SK-N-SH treated with all-trans-retinoic acid at 6 μM for 48 hours (cell line): ENCODE results near the gene TXNDC5.

Experiments used
- ATAC-seq: fragments of 200-7000 bp; cut with Tn5 transposase; 3 replicates; pipeline ENCODE4 v1.9.1; 2020; ENCODE audit warnings: mild to moderate bottlenecking, moderate library complexity
- ARNTL ChIP-seq: fragments of 450-650 bp; formaldehyde crosslinking; IDR thresholded peaks from 2 replicates; pipeline ENCODE4 v1.5.0; 2020; ENCODE audit warnings: low read depth, mild to moderate bottlenecking, moderate library complexity, borderline replicate concordance
- CREB5 ChIP-seq: fragments of 250-450 bp; sonication (Bioruptor Pico); IDR thresholded peaks from 2 replicates; pipeline ENCODE4 v1.5.1; 2020; ENCODE audit warnings: low read depth, mild to moderate bottlenecking, moderate library complexity
- CSDC2 ChIP-seq: fragments of 250-450 bp; sonication (Bioruptor Pico); IDR thresholded peaks from 2 replicates; pipeline ENCODE4 v1.5.0; 2020; ENCODE audit warnings: mild to moderate bottlenecking, moderate library complexity
- GLIS3 ChIP-seq: fragments of 250-450 bp; sonication (Bioruptor Pico); IDR thresholded peaks from 2 replicates; pipeline ENCODE4 v1.5.0; 2020; ENCODE audit warnings: mild to moderate bottlenecking, moderate library complexity
- ISL1 ChIP-seq: fragments of 250-450 bp; sonication (Bioruptor Pico); IDR thresholded peaks from 2 replicates; pipeline ENCODE4 v2.1.2; 2022; ENCODE audit warnings: mild to moderate bottlenecking, moderate library complexity
- OSR1 ChIP-seq: fragments of 250-450 bp; sonication (Bioruptor Pico); IDR thresholded peaks from 2 replicates; pipeline ENCODE4 v1.8.0; 2022; ENCODE audit warnings: moderate library complexity, mild to moderate bottlenecking, inconsistent platforms
- RARB ChIP-seq: fragments of 250-450 bp; sonication (Bioruptor Pico); IDR thresholded peaks from 2 replicates; pipeline ENCODE4 v1.8.0; 2021; ENCODE audit warnings: mild to moderate bottlenecking, moderate library complexity
- SNAI2 ChIP-seq: fragments of 250-450 bp; sonication (Bioruptor Pico); IDR thresholded peaks from 2 replicates; pipeline ENCODE4 v1.5.0; 2020; ENCODE audit warnings: mild to moderate bottlenecking, moderate library complexity
- TCF4 ChIP-seq: fragments of 250-450 bp; sonication (Bioruptor Pico); IDR thresholded peaks from 2 replicates; pipeline ENCODE4 v1.8.0; 2021; ENCODE audit warnings: mild to moderate bottlenecking, moderate library complexity, borderline replicate concordance
- TOX ChIP-seq: fragments of 250-450 bp; sonication (Bioruptor Pico); IDR thresholded peaks from 2 replicates; pipeline ENCODE4 v1.8.0; 2021; ENCODE audit warnings: mild to moderate bottlenecking, moderate library complexity, borderline replicate concordance
- TSHZ2 ChIP-seq: fragments of 250-450 bp; sonication (Bioruptor Pico); IDR thresholded peaks from 2 replicates; pipeline ENCODE4 v1.5.0; 2020; ENCODE audit warnings: mild to moderate bottlenecking, moderate library complexity
- ZC3H10 ChIP-seq: fragments of 250-450 bp; sonication (Bioruptor Pico); IDR thresholded peaks from 2 replicates; pipeline ENCODE4 v1.5.1; 2021; ENCODE audit warnings: mild to moderate bottlenecking, moderate library complexity
- ZFP3 ChIP-seq: fragments of 250-450 bp; sonication (Bioruptor Pico); IDR thresholded peaks from 2 replicates; pipeline ENCODE4 v1.5.0; 2020; ENCODE audit warnings: mild to moderate bottlenecking, moderate library complexity
- ZFP30 ChIP-seq: fragments of 450-650 bp; formaldehyde crosslinking; IDR thresholded peaks from 2 replicates; pipeline ENCODE4 v1.5.0; 2022; ENCODE audit warnings: mild to moderate bottlenecking, moderate library complexity
- ZNF565 ChIP-seq: fragments of 450-650 bp; formaldehyde crosslinking; conservative IDR thresholded peaks from 2 replicates; pipeline ENCODE4 v1.5.0; 2020; ENCODE audit warnings: low read depth, mild to moderate bottlenecking, moderate library complexity
- ZNF70 ChIP-seq: fragments of 450-650 bp; formaldehyde crosslinking; IDR thresholded peaks from 2 replicates; pipeline ENCODE4 v1.5.0; 2020; ENCODE audit warnings: mild to moderate bottlenecking, moderate library complexity
- TF ChIP-seq, protein P1 (sequence below): fragments of 250-450 bp; sonication (Bioruptor Pico); IDR thresholded peaks from 2 replicates; pipeline ENCODE4 v1.5.1; 2021; ENCODE audit warnings: mild to moderate bottlenecking, moderate library complexity

The TXNDC5 gene

GRCh38 chr6:7922596-7922995 is 12.0 kb upstream of the TXNDC5 start:
- no peak for TF ChIP-seq ZNF565 (CRISPR knock-in tag)
- no peak for TF ChIP-seq CREB5
- no peak for TF ChIP-seq ZNF70 (CRISPR knock-in tag)
- TF ChIP-seq ISL1 (CRISPR knock-in tag), result no peak
- no peak for TF ChIP-seq TCF4 (CRISPR knock-in tag)
- no peak for TF ChIP-seq ZFP3 (CRISPR knock-in tag)
- TF ChIP-seq ARNTL (CRISPR knock-in tag), result no peak
- no peak for TF ChIP-seq TSHZ2
- TF ChIP-seq OSR1 (CRISPR knock-in tag), result no peak
- no peak for TF ChIP-seq CSDC2 (CRISPR knock-in tag)
- no peak for TF ChIP-seq TOX (CRISPR knock-in tag)
- TF ChIP-seq, protein P1, sequence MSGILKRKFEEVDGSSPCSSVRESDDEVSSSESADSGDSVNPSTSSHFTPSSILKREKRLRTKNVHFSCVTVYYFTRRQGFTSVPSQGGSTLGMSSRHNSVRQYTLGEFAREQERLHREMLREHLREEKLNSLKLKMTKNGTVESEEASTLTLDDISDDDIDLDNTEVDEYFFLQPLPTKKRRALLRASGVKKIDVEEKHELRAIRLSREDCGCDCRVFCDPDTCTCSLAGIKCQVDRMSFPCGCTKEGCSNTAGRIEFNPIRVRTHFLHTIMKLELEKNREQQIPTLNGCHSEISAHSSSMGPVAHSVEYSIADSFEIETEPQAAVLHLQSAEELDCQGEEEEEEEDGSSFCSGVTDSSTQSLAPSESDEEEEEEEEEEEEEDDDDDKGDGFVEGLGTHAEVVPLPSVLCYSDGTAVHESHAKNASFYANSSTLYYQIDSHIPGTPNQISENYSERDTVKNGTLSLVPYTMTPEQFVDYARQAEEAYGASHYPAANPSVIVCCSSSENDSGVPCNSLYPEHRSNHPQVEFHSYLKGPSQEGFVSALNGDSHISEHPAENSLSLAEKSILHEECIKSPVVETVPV, result no peak
- no peak for TF ChIP-seq ZC3H10 (CRISPR knock-in tag)
- no peak for TF ChIP-seq RARB (CRISPR knock-in tag)
- TF ChIP-seq, all 23 proteins: peak for 0
- no peak for ATAC-seq

GRCh38 chr6:7921632-7922092 is 11.1 kb upstream of the TXNDC5 start:
- no peak for ATAC-seq
- TF ChIP-seq GLIS3 (no peak), ARNTL (CRISPR knock-in tag) (no peak), ZC3H10 (CRISPR knock-in tag) (no peak), SNAI2 (CRISPR knock-in tag) (no peak), ZFP30 (CRISPR knock-in tag) (no peak), TOX (CRISPR knock-in tag) (no peak)

DNA sequence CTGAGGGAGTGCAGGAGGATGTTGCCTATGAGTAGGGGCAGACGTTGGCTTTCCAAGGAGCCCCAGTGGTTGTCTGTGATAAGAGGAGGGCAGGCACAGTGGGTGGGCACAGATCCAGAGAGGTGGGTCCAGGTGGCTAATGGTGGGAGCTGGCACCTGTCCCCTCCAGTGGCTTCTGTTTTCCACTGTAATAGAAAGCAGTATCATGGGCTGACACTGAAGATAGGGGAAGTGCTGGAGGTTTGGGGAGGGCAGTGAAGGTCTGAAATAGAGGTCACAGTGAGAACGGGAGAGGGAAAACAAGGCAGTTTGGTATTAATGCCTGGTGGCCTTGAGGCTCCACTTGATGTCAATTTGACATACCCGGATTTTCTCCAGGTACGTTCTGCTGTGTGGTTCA is 10.5 kb upstream of the TXNDC5 start:
- TF ChIP-seq ZNF70 (CRISPR knock-in tag), result no peak
- no peak for TF ChIP-seq ISL1 (CRISPR knock-in tag)
- TF ChIP-seq, protein P1, result no peak
- TF ChIP-seq TCF4 (CRISPR knock-in tag), result no peak
- TF ChIP-seq ARNTL (CRISPR knock-in tag), result no peak
- no peak for TF ChIP-seq ZFP30 (CRISPR knock-in tag)
- no peak for TF ChIP-seq CSDC2 (CRISPR knock-in tag)
- TF ChIP-seq ZFP3 (CRISPR knock-in tag), result no peak
- TF ChIP-seq ZC3H10 (CRISPR knock-in tag), result no peak
- TF ChIP-seq TSHZ2, result no peak
- no peak for TF ChIP-seq ZNF565 (CRISPR knock-in tag)
- no peak for TF ChIP-seq GLIS3
- TF ChIP-seq OSR1 (CRISPR knock-in tag), result no peak
- no peak for ATAC-seq
